Fibroblast of skin of right biceps (primary cell): ENCODE results near the gene PAPLN.

Experiments used
- DNase-seq: peaks from one replicate; pipeline ENCODE4 v3.0.0-alpha.2; 2013

PAPLN gene

DNA sequence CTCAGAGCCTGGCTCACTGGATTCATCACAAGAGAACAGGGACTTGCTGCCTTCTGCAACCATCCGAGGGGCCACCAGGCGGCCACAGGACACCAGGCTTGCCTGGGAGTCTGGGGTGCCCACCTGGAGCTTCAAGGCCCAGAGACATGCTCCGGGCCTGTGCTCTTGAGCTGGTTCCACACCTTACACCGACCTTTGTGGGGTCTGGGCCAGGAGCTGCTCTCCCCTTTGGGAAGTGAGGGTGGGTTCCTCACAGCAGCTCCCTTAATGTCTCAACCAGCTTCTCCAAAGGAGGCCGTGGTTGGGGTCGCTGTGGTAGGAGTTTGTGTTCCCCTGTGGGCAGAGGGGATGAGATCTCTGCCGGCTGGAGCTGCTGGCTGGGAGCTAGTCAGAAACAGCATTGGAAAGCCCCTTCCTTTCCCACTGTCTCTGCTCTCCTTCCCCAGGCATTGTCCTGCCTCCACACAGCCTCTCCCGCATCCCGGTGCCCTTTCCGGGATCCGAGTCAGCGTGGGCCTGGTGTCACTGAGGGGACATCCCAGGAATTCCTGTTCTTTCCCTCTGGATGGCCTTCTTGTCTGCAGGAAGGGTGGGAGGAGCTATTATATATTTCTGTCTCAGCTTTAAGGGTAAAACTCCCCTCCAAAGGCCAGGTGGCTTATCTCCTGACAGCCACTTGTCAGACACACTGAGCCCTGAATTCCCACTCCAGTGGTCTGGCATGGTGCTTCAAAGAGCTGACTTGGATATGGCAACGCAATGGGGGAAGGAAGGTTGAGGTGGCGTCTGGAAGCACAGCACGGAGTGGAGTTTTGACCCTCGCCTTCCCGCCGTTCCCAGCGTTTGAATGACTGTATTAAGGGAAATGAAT, 5.1 kb upstream of the PAPLN start:
- DNase-seq: no peak

DNA sequence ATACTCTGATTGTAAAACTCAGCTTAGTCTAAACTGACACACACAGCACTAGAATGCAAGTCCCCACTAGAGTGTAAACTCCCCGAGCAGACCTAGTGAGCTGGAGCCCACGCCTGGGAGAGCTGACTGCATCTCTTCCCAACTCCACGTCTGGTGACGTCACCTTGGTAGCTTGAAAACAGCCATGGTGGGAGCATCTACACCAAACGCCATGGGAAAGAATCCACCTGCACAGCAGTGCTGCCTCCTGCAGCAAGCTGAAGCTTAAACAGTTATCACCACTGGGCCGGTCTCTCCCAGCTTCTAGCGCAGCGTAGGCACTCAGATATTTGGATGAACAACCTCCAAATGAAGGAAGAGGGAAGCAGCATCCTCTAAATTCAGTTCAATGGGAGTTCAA, 4.3 kb upstream of the PAPLN start:
- DNase-seq: no peak

DNA sequence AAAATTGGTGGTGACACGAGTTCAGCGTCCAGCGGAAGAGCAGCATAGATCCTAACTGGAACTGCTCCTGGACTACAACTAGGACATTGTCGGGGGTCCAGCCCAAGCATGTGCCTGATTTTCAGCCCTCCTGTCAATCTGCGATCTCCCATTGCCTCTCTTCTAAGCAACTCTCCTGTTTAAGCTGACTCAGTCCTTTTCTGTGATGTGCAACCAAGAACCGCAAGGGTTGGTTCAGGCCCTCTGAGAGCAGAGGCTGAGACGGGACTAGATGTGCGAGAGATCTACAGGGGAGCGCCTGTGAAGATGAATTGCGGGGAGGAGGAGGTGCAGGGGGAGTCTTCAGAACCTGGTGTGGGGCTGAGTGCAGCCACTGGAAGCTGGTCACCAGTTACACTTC, 3.7 kb upstream of the PAPLN start:
- DNase-seq: no peak

DNA sequence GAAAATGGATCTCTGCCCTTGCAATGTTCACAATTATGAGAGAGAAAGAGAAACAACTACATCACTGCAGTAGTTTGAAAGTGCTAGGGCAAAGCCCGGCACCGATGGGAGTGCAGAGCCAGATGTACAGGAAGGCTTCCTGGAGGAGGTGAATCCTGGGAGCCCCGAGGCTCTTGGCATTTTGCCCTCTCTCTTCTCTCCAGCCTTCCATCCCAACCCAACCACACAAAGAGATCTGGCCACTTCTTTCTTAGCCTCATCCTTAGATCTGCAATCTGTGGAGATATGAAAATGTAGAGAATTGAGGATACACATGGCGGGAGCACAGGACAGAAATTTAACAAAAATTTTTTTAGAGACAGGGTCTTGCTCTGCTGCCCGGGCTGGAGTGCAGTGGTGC, 3.3 kb upstream of the PAPLN start:
- no peak for DNase-seq

DNA sequence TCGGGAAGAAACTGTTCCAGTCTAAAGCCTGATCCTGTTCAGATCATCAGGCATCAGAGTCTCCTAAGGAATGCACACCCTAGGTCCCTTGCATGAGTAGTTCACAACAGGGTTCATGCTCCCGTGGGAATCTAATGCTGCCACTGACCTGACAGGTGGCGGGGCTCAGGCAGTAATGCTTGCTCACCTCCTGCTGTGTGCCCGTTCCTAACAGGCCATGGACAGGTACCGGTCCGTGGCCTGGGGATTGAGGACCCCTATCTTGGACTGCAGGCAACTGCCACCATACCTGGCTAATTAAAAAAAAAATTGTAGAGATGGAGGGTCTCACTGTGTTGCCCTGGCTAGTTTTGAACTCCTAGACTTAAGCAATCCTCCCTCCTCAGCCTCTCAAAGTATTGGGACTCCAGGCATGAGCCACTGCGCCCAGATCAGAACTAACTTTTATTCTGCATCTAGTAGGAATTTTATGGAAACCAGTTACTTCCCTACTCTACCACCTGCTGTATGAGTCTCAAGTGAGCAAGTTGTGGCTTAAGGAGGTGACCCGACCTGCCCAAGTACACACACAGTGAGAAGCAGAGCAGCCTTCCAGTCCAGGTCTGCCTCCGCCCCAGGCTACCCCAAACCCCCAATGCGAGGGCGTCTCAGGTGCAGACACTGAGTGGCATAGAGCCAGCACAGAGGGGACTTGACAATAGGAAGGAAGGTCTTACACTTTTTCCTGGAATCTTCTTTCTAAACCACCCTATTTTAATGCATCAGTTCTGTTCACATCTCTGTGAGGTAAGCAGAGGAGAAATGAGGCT, 2.5 kb upstream of the PAPLN start:
- no peak for DNase-seq

DNA sequence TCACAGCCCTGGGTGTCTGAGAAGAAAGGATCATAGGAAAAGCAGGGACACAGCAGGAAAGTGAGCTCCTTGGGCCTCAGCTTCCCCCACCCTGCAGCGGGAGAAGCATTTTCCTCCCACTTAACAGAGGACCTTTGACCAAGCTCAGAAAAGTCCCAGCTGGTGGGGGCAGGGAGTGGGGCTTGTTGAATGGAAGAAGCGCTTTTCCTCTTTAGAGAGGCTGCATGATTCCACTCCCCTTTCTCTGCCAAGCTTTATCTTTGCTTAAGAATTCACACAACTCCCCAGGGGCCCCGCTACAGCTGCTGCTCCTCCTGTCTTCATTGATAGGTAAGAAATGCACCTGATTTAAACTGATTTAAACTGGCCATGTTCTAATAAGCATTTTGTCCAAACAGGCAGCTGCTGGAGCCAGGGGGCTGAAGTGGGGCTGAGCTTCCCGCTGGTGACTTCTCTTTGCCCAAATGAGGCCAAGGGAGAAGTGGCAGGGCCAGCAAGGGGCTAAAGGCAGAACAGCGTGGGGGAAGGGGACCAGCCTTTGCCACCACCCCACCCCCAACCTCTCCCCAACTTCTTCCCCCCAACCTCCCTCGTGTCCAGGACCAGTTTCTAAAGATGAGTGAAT, 1.7 kb upstream of the PAPLN start:
- DNase-seq: peak; percentile 21

DNA sequence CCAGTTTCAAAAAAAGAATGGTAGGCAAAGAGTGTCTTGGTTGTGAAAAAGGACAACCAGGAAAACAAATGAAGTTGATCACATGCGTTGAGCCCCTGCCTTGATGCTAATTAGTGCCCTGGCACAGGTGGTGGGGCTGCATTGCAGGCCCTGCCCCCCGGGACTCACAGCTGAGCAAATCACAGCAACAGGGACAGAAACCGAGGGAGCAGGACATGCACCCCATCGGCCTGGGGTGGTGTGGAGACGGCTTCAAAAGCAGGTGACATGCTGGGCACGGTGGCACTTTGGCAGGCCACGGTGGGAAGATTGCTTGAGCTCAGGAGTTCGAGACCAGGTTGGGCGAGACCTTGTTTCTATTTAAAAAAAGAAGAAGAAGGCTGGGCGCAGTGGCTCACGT, 1.1 kb upstream of the PAPLN start:
- no peak for DNase-seq

DNA sequence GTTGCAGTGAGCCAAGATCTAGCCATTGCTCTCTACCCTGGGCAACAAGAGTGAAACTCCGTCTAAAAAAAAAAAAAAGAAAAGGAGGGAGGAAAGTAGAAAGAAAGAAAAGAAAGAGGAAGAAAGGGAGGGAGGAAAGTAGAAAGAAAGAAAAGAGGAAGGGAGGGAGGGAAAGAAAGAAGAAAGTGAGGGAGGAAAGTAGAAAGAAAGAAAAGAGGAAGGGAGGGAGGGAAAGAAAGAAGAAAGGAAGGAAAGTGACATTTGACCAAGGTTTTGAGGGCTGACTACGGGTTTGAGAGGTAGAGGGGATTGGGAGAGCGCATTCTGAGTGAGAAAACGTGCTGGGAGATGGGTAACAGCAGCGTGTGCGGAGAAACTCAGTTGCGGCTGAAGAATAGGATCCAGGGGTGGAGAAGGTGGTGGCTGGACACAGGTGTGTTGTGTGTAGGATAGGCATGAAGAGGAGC, 521 bp upstream of the PAPLN start:
- DNase-seq: no peak

DNA sequence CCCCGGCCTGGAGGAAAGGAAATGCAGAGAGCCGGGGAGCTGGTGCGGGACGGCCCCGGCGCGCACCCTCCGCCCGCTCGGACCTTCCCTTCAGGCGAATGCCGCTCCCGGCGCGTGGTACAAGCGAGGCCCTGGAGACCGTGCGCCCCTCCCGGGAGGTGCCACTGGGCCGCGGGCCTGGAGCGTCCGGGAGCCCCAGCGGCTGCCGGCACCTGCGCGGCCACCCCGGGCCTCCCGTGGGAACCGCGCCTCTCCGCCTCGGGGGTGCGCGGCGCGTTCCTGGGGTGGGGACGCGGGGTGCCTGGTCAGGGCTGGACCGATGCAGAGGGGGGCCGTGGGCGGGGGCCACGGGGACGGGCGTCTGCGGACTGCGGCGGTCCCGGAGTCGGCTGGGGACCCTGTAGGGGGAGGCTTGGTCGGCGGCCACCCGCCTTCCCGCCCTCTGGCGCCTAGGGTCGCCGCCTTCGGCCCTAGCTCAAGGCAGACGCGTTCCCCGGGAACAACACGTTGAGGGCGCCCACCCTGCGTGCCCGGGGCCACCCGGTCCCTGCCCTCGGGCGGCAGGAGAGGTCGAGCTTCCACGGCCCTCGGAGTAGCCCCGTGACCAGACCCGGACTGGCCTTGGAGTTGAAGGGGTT, 599 bp downstream of the PAPLN start:
- no peak for DNase-seq

DNA sequence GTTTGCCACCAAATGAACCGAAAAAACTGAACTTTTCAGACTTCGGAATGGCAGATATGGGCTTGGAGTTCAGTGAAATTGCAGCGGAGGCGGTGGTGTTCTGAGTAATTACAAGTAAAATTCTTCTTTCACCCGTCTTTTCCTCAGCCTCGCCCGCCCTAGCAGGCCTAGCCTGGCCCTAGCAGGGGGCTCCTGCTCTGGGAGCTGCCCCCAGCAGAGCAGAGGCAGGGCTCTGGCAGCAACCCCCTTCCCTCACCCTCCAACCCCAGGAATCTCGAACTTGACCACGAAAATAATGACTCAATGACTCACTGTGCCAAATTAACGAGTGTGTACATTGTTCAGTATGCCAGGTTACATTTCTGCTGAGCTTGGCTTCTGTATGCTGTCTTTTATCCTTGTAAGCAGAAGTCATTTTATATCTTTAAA, 1.1 kb downstream of the PAPLN start:
- peak; percentile 88 for DNase-seq

DNA sequence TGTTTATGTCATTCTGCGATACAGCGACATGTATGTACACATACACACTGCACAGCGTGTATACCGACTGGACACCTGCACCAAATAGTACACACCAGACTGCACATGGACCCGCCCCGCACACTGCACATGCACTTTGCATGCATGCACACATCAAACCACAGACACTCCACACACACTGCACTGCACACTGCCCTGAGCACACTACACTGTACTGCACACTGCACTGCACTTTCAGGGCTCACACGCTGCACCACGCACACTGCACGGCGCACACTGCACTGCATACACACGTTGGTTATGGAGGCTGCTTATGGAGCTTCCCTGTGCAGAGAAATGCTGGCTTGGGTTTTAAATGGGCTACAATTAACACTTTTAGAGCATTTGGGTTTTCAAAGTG, 1.6 kb downstream of the PAPLN start:
- DNase-seq: no peak

DNA sequence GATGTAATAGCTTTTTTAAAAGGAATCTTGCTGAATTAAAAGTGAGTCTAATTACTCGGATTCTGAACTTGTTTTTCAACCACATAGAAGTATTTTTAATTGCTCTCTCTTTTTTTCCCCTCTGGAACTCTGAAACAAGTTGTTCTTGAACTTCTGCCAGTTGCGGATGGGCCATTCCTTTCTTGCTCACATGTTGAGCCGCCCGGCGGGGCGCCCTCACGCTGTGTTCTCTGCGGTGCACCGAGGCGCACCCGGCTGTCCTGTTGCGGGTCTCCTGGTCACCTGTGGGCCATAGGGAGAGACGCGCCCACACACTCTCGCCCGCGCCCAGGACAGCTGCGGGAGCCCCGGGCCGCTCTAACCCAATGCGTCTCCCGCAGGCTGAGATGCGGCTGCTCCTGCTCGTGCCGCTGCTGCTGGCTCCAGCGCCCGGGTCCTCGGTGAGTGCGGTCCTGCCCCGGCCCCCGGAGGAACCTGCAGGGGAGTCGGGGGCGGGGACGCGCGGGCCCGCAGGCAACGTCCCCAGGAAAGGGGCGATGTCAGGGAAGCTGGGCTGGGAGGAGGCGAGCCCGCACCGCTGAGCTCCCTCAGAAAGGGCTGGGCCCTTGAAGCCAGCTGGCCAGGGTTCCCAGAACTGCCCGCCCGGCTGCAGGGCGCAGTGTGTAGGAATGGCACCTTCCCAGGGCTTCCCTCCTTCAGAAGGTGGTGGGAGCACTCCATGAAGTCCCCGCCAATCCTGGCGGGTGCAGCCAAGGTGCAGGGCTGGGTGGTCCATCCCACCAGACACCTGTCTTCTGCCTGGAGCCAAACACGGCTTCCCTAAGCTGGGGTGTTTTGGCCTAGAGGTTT, 2.3 kb downstream of the PAPLN start:
- DNase-seq: peak; percentile 62

DNA sequence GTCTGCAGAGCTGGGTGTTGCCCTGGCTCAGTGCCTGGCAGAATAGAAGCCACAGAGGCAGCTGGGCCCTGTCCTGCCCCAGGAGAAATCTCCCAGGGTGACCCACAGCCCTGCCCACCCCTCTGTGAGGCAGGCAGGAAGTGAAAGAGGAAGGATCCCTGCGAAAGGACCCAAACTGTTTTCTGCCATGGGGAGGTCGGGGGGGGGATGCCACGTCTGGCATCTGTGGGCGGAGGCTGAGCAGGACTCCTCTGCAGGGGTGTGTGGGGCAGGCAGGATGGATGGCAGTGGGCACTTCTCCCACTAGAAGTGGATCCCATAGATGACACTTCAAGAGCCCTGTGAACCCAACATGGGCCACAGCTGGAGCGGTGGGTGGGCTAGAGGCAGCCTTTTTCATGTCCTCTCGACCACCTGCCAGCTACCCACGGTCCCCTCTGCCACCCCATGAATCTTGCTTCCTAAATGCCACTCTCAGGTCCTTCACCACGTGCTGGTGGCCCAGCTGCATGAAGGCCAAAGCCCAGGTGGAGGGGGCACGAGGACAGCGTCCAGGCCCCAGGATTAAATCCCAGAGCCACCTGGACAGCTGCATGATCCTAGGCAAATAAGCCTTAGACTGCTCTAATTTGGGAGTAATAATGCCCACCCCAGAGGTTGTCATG, 3.6 kb downstream of the PAPLN start:
- DNase-seq: no peak

DNA sequence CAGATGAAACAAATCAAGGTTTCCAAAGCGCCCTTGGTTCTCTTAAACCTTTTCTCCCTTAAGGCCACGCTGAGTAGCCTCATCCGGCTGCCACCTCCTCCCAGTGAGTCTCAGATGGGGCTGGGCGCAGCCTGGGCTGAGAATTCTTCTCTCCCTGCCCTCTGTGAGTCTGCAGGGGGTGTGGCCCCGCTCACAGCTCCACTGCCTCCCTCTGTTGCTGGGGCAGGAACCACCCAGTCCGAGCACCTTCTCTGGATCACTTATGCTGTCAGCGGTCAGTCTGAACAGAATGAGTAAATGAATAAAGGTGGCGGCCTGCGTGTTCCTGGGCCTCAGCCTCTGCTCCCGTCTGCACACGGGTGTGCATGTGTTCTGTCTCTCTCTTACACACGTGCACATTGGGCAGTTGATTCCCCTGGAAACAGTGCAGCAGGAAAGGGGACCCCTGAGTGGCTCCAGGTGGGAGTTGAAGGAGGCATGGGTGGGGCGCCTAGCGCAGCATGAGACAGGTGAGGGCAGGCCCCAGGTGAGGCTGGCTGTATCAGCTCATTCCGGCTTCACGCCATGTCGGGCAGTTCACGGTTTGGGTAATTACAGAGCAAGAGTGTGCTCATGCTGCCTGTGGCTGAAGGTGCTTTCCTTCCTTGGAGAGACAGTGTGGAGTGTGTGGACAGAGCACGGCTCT, 4.3 kb downstream of the PAPLN start:
- DNase-seq: no peak

DNA sequence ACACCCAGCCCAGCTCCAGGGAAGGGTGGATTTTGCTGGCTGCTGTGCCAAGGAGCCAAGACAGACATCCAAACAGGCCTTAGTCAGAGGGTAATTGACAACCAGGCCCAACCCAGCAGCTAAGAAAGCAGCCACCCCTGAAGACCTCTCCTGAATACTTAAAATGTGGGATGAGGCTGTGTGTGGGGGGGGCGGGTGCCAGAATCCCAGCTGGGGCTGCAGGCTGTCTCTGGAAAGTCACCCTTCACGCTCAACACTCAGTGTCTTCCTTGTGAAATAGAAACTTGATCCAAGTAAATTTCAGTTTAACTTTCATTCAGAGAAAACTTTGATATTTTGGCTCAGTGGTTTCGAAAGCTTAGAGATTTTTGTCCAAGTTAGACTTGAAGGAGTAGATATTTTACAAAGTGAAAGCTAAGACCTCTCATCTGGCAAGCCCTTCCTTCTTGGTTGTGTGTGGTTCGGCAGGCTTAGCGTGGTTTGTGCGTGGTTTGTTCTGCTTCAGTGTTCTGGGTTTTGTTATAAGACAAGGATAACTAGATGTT, 5.1 kb downstream of the PAPLN start:
- DNase-seq: no peak

DNA sequence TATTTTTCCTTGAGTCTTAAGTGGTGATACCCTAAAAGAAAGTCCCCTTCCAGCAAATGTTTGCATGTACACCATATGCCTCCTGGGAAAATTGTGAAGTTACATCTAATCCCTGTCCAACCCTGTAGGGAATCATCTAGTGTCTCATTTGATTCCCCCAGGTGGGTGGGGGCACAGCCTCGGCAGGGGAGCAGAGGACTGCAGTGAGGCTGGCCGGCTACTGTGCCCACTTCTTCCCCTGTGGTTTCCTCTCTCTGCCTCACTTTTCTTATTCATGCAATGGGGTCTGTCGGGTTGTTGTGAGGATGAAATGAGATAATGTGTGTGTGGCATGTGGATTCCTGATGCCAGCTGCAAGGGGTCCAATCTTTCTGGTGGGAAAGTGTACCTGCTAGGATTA, 6.0 kb downstream of the PAPLN start:
- no peak for DNase-seq

DNA sequence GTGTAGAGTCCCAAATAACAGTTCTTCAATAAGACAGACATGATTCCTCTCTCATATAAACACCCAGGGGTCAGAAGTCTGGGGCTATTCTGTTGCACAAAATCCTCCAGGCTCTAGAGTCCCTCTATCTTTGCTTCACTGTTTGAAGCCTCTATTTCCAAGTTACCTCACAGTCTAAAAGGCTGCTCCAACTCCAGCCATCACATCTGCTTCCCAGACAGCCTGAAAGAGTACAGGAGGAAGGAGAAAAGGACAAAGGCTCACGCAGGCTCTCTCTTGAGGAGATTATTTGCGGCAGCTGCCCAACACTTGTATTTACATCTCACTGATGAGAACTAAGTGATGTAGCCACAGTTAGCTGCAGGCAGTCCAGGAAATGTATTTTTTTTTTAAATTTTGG, 6.4 kb downstream of the PAPLN start:
- DNase-seq: no peak

DNA sequence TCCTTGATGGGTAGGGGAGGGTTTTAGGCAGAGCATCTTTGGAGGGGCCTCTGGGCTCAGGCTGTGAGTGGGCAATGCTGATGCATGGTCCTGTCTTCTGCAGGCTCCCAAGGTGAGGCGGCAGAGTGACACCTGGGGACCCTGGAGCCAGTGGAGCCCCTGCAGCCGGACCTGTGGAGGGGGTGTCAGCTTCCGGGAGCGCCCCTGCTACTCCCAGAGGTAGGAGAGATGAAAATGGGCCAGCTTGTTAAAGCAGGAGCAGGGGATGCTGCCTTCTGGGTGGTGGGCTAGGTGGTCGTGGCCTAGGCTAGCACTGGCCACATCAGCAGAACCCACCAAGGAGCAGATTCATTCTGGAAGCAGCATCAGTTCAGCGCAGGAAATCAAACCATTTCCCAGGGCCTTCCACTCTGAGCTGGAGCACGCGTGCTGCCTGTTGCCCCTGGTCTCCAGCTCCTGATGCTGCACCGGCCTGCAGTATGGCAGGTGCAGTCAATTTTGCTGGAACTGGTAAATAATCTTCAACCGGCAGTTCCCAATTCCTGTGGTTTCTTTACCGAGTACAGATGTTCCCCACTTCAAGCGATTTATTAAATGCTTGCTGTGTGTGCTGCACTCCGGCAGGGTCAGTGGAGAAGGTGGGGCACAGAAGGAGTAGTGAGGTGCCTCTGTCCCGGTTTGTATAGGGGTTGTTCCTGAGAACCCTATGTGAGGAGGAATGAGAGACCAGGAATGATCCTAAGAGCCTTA, 7.4 kb downstream of the PAPLN start:
- no peak for DNase-seq

DNA sequence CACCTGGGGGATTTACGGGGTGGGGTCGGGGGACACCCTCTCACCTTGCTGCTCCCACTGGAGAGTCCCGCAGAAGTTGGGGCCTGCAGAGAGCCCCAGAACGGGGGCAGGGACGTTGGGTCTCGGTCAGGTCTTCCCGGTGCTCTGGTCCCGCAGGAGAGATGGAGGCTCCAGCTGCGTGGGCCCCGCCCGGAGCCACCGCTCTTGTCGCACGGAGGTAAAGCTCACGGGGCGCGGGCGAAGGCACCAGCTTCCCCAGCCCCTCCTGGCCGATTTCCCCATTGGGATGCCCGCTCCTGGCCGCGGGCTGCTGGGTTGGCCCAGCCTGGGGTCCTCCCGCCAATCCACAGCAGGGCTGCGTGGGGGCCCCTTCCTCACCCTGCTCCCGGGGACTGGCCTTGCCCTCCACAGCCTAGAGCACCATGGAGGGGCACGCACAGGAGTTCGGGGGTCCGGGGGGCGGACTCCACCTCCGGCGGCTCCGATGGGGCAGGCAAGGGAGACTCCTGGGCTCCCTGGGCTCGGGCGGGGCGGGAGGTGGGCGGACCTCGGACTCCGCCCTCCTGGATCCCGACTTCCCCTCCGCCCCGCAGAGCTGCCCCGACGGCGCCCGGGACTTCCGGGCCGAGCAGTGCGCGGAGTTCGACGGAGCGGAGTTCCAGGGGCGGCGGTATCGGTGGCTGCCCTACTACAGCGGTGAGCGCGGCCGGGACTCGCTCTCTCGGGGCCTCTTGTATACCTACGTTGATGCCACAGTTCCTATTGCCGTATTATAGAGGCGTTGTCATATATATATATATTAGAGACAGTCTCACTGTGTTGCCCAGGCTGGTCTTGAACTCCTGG, 8.4 kb downstream of the PAPLN start:
- peak; percentile 53 for DNase-seq
